Mammary epithelial cell (primary cell): ENCODE data around the gene RTP5.

ENCODE experiments used
- CTCF ChIP-seq, 2 donors: IDR thresholded peaks in 1 of 2; conservative IDR thresholded peaks in 1 of 2; 2 replicates each; pipeline ENCODE4 v1.5.1; 2011 to 2012; ENCODE audit warnings: inconsistent platforms in 2 of 2, low read length in 2 of 2, mild to moderate bottlenecking in 2 of 2, control low read depth in 1 of 2, low read depth in 1 of 2; ENCODE audit not compliant: insufficient read depth in 1 of 2; ENCODE audit errors: extremely low read depth in 1 of 2
- EZH2 ChIP-seq: IDR thresholded peaks from 2 replicates; pipeline ENCODE4 v1.6.1; 2012; ENCODE audit warnings: low read length, inconsistent platforms, borderline replicate concordance

- no peak for TF ChIP-seq CTCF (conservative IDR thresholded peaks at IDR 0.05 in 1 of 2, IDR thresholded peaks at IDR 0.05 in 1 of 2; ENCODE audit: extremely low read depth in 1 of 2, insufficient read depth in 1 of 2, low read depth in 1 of 2, low read length in 2 of 2)
- TF ChIP-seq EZH2 = no peak
Measured at GRCh38 chr2:241895712-241896641, 26.4 kb downstream of the RTP5 start.
